HEK293T (cell line): ENCODE results near the gene SSNA1.

Experiments
- CTCF ChIA-PET: fragments of 350-600 bp; formaldehyde crosslinking; extraction: SDS; loops from one replicate; lab custom pipeline; 2021; ENCODE audit warnings: antibody characterized with exemption, inconsistent platforms; lab: Yijun Ruan, JAX
- POLR2A ChIA-PET: fragments of 350-600 bp; formaldehyde crosslinking; extraction: SDS; loops from one replicate; lab custom pipeline; 2020; ENCODE audit warnings: antibody characterized with exemption, inconsistent platforms; lab: Yijun Ruan, JAX
- DNase-seq: peaks from one replicate; pipeline ENCODE4 v3.0.0; 2012; ENCODE audit warnings: mixed read lengths; ENCODE audit errors: extremely low spot score
- ARNT ChIP-seq: fragments of 450-650 bp; IDR thresholded peaks from 2 replicates; pipeline ENCODE4 v1.6.1; 2017; ENCODE audit warnings: mild to moderate bottlenecking
- BHLHE40 ChIP-seq: fragments of 450-650 bp; IDR thresholded peaks from 2 replicates; pipeline ENCODE4 v1.6.1; 2016; ENCODE audit warnings: mild to moderate bottlenecking, moderate library complexity, borderline replicate concordance
- CTBP1 ChIP-seq: fragments of 450-650 bp; IDR thresholded peaks from 2 replicates; pipeline ENCODE4 v1.6.1; 2016; ENCODE audit warnings: borderline replicate concordance
- ELF4 ChIP-seq: fragments of 450-650 bp; IDR thresholded peaks from 2 replicates; pipeline ENCODE4 v1.6.1; 2017; ENCODE audit warnings: antibody characterized with exemption
- FOXA1 ChIP-seq: fragments of 450-650 bp; IDR thresholded peaks from 2 replicates; pipeline ENCODE4 v1.6.1; 2016; ENCODE audit warnings: mild to moderate bottlenecking
- FOXK2 ChIP-seq: fragments of 450-650 bp; IDR thresholded peaks from 2 replicates; pipeline ENCODE4 v1.6.1; 2016; ENCODE audit warnings: mild to moderate bottlenecking
- FOXM1 ChIP-seq: fragments of 450-650 bp; IDR thresholded peaks from 2 replicates; pipeline ENCODE4 v1.6.1; 2017; ENCODE audit warnings: mild to moderate bottlenecking, borderline replicate concordance
- HDGF ChIP-seq: fragments of 450-650 bp; IDR thresholded peaks from 2 replicates; pipeline ENCODE4 v1.6.1; 2017; ENCODE audit warnings: antibody characterized with exemption, borderline replicate concordance
- L3MBTL2 ChIP-seq: fragments of 450-650 bp; conservative IDR thresholded peaks from 2 replicates; pipeline ENCODE4 v1.6.1; 2016; ENCODE audit warnings: mild to moderate bottlenecking
- LEF1 ChIP-seq: fragments of 450-650 bp; IDR thresholded peaks from 2 replicates; pipeline ENCODE4 v1.6.1; 2017; ENCODE audit warnings: mild to moderate bottlenecking, borderline replicate concordance
- NFRKB ChIP-seq: fragments of 450-650 bp; IDR thresholded peaks from 2 replicates; pipeline ENCODE4 v1.6.1; 2016; ENCODE audit warnings: mild to moderate bottlenecking, moderate library complexity
- PKNOX1 ChIP-seq: fragments of 450-650 bp; IDR thresholded peaks from 2 replicates; pipeline ENCODE4 v1.6.1; 2016
- SP1 ChIP-seq: fragments of 450-650 bp; IDR thresholded peaks from 2 replicates; pipeline ENCODE4 v1.6.1; 2017
- SUZ12 ChIP-seq: fragments of 450-650 bp; IDR thresholded peaks from 2 replicates; pipeline ENCODE4 v1.6.1; 2016; ENCODE audit warnings: mild to moderate bottlenecking
- TARDBP ChIP-seq: fragments of 450-650 bp; IDR thresholded peaks from 2 replicates; pipeline ENCODE4 v1.6.1; 2016
- ZNF384 ChIP-seq: fragments of 450-650 bp; IDR thresholded peaks from 2 replicates; pipeline ENCODE4 v1.6.1; 2016

The SSNA1 gene

GRCh38 chr9:137228968-137229896 lies 40.8 kb downstream of the SSNA1 start:
- CTCF ChIA-PET = no interaction called here
- TF ChIP-seq LEF1 (no peak), ELF4 (no peak), FOXM1 (no peak), FOXA1 (no peak)
- POLR2A ChIA-PET = interaction anchor here (0.9 kb wide), 1 partner anchor 27 kb away, joined by 4 read pairs; no protein-coding TSS in a partner anchor

GRCh38 chr9:137229903-137230704 lies 41.6 kb downstream of the SSNA1 start:
- TF ChIP-seq TARDBP (no peak), FOXK2 (no peak), ELF4 (no peak), FOXA1 (no peak), HDGF (no peak), PKNOX1 (no peak), LEF1 (no peak), ZNF384 (no peak), ARNT (no peak), BHLHE40 (no peak), CTBP1 (no peak), NFRKB (no peak), SUZ12 (no peak), FOXM1 (no peak)
- no peak for DNase-seq
- CTCF ChIA-PET = no interaction called here
- POLR2A ChIA-PET = interaction anchor here (0.9 kb wide), 1 partner anchor 26 kb away, joined by 4 read pairs; no protein-coding TSS in a partner anchor

More at GRCh38 chr9:137228968-137229896, 40.8 kb downstream of the SSNA1 start:
- no peak for DNase-seq

- no peak for DNase-seq
- ChIA-PET CTCF (no interaction called here), POLR2A (no interaction called here)
- TF ChIP-seq BHLHE40 (no peak), FOXM1 (no peak), L3MBTL2 (no peak), NFRKB (no peak), FOXA1 (no peak), HDGF (no peak), TARDBP (no peak), ZNF384 (no peak), CTBP1 (no peak)
These were observed 42.4 kb downstream of the SSNA1 start, which contains the start of gene SLC34A3 for GRCh38 chr9:137230705-137231371. SLC34A3 (plus strand) TSS chr9:137230901; CDS start chr9:137231703, 802 bp downstream.

- CTCF ChIA-PET = no interaction called here
- no peak for DNase-seq
- POLR2A ChIA-PET = no interaction called here
- no peak for TF ChIP-seq BHLHE40
- no peak for TF ChIP-seq ZNF384
- no peak for TF ChIP-seq SP1
- TF ChIP-seq FOXA1 = no peak
- TF ChIP-seq FOXM1 = no peak
- no peak for TF ChIP-seq SUZ12
- no peak for TF ChIP-seq NFRKB
- TF ChIP-seq TARDBP = no peak
- TF ChIP-seq FOXK2 = no peak
- no peak for TF ChIP-seq ARNT
- TF ChIP-seq PKNOX1 = no peak
- TF ChIP-seq CTBP1 = no peak
These were observed 43.0 kb downstream of the SSNA1 start for GRCh38 chr9:137231372-137232039.

GRCh38 chr9:137232101-137232500 lies 43.6 kb downstream of the SSNA1 start:
- ChIA-PET POLR2A (no interaction called here), CTCF (no interaction called here)
- TF ChIP-seq ZNF384 (no peak), ARNT (no peak), LEF1 (no peak), SP1 (no peak), FOXK2 (no peak), NFRKB (no peak), PKNOX1 (no peak), ELF4 (no peak), BHLHE40 (no peak), L3MBTL2 (no peak)
- DNase-seq = no peak
